HG03159 (cell line): Measurements from ENCODE around the gene RNF150.

ENCODE experiments used
- ATAC-seq: cut with Tn5 transposase; IDR thresholded peaks from one replicate; pipeline ENCODE4 v1.9.1; 2021; ENCODE audit warnings: mild to moderate bottlenecking, moderate library complexity; ENCODE audit not compliant: unreplicated experiment

Gene RNF150

DNA sequence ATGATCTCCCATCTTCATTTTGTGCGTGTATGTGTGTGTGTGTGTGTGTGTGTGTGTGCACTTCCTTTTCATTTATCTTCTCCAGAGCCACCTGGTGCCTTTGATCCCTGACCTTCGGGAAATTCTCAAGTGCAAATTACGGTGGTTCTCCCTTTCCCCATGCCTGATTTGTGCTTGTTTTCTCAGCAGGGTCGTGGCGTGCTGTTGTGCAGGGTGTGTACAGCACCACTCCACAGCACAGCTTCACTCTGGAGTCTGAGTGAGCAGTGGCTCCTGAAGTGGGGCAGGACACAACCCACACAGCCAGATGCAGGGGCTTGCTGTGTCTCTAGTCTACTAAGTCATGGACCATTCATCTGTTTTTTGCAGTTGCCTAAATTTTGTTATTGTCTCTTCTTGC, 262.8 kb downstream of the RNF150 start:
- no peak for ATAC-seq

DNA sequence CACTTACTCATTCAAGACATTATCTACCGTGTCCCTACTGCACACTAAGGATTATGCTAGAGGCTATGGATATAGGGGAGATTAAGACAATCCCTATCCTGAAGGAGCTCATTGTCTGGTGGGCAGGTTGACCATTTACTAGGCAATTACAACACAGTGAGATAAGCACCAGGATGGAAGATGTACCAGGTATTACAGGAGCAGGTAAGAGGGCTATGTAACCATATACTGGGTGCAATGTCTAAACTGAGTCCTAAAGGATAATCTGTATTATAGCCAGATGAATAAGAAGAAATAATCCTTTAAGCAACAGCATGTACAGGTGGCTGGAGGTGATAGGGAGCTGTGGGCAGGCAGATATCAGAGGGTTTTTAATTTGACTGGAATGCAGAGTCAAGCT, 263.8 kb downstream of the RNF150 start:
- no peak for ATAC-seq

GRCh38 chr4:140867356-140867755, 265.9 kb downstream of the RNF150 start:
- ATAC-seq: no peak

- no peak for ATAC-seq
Observed at GRCh38 chr4:140866492-140867005, 266.7 kb downstream of the RNF150 start.

GRCh38 chr4:140865253-140866217, 267.7 kb downstream of the RNF150 start:
- no peak for ATAC-seq

DNA sequence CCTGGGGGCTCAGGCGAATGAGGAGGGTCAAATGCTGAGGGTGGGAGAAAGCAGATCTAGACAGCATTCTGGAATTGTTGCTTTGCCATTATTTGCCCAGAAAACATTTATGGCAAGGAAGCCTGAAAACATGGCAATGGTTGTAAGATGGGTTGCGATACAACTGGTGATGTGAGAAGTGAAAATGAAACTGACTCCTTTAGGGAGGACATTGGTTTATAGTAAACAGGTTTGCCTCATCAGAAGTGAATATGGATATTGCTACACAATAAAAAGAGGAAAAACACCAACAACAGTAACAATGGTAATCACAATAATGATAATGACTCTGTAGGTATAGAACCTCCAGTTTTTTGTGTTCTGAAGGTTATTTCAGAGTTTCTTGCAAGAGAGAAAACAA, 270.1 kb downstream of the RNF150 start:
- no peak for ATAC-seq

- no peak for ATAC-seq
Observed at GRCh38 chr4:140862177-140862442, 271.2 kb downstream of the RNF150 start.

DNA sequence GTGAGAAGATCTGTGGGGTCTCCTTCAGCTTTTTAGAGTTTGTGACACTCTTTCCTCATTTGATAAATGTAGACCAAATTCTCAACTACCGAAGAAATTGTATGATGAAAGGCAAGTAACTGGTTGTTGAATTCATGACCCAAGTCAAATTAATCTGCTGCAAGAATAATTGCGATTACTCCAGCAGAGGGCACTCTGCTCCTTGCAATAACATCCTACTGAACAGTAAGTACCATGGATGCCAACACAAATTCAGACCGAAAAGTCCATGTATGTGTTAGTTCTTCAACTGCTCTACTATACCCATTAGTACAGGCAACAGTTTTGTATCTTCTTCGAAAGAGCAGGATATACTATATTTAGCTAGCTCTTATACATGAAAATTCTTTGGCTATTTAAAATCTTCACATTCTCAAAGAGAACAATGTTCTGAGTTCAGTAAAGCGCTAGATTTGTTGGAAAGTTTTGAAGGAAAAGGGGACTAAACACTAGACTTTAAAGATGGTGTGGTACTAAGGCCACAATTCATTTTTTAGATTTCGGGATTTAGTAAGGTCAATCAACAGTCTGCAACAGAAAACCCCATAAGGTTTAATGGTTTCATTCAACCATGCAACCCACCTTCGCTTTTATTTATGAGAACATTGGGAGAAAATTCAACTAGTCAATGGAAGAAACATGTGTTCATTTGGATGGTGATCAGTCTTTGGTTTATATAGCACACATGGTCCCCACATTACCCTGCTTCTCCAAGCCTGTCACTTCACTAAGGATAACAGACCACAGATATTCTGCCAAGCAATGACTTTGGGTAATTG, 271.7 kb downstream of the RNF150 start:
- peak; percentile 73 for ATAC-seq

DNA sequence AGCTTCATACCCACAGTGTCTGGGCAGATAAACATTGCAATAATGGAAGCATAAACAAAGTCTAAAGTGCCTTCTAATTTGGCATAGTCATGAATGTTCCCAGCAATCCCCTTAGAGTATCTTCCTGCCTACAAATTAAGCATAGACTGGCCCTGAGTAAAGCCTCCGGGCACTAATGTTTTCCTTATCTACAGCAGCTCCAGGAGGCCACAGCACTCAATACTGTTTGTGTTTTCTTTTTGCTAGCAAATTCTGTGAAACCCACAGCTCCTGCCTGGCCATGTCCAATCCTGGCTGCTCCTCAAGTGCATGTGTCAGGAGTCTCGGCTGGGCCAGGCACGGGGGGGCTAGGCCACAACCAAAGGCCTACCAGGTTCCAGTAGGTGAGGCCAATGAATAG, 274.4 kb downstream of the RNF150 start:
- ATAC-seq: no peak

DNA sequence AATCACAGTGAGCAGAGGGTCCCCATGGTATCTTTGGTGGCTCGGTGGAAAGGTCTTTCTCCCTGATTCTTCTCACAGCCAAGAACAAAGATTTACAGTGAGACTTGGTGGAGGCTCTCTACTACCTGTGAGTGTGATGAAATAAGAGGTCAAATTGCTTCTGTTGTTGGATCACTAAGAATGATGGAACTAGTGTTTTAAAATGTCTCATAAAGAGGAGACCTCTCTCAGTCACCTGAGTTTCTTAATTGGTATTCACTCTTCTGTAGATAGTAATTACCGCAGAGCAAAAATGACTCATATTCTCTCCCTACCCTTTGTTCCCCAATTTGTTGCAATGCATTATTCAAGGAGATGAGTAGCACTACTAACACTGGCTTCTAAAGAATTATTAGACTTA, 276.2 kb downstream of the RNF150 start:
- ATAC-seq: no peak

DNA sequence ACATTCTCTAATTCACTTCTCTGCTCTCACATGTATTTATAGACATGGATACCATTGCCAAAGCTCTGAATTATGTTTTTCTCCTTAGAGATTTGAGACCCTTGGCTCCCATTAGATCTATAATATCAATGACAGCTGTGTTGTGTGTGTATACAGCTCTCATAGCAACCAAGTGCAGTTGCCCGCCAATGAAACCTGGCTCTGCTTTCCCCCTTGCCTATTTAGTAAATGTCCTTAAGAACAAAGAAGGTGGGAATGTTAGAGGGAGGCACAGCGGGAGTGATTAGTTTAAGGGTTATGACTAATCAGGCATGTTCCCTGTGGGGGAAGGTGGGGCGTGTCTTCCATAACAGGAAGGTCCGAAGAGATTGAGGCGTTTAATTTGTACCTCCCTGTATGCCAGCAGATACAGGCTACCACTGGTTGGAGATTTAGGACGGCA, 276.6 kb downstream of the RNF150 start:
- no peak for ATAC-seq

- no peak for ATAC-seq
Observed at GRCh38 chr4:140854168-140854567, 279.1 kb downstream of the RNF150 start.

- ATAC-seq: no peak
Observed at GRCh38 chr4:140851804-140852203, 281.5 kb downstream of the RNF150 start.

- ATAC-seq: peak; percentile 79
Observed at GRCh38 chr4:140851032-140851636, 282.1 kb downstream of the RNF150 start.

GRCh38 chr4:140849526-140849925, 283.7 kb downstream of the RNF150 start:
- ATAC-seq: no peak

DNA sequence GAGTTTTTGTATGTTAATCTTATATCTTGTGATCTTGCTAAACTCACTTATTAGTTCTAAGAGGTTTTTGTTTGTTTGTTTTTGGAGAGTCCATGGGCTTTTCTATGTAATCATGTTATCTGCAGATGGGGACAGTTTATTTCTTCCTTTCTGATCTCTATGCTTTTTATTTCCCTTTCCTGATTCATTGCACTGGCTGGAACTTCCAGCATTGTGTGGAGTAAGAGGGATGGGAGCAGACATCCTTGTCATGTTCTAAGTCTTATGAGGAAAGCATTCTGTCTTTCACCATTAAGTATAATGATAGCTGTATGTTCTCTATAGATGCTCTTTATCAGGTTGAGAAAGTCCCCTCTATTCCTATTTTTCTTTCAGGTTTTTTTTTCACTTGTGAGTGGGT, 286.5 kb downstream of the RNF150 start:
- ATAC-seq: no peak

GRCh38 chr4:140844061-140844460, 289.2 kb downstream of the RNF150 start:
- ATAC-seq: no peak

- ATAC-seq: no peak
Observed at GRCh38 chr4:140841186-140841585, 292.1 kb downstream of the RNF150 start.

- no peak for ATAC-seq
Observed at GRCh38 chr4:140839888-140840790, 293.1 kb downstream of the RNF150 start.

- no peak for ATAC-seq
Observed at GRCh38 chr4:140839406-140839805, 293.9 kb downstream of the RNF150 start.
